ENCODE data around the gene TGFBR3. TPM values are rescaled to one million over a fixed set of nuclear protein-coding genes. Genes with fewer than 3 reads are reported as not detected.

Gene TGFBR3
- total RNA-seq, 4 donors from 2014 or later: 16.3 to 90.0 (median 54.7) TPM

- Histone ChIP-seq H3K27ac (no peak overlapping the region), H3K9me3 (no peaks in the 10 kb centered on the region), H3K27me3 (no peaks in the 10 kb centered on the region), H3K4me3 (no peak overlapping the region), H3K4me1 (peaks cover 0 to 50% (median 3%) of the 10 kb centered on the region in 4 donors), H3K36me3 (no peaks in the 10 kb centered on the region)
- no peak for DNase-seq
- no peak for TF ChIP-seq CTCF (IDR thresholded peaks at IDR 0.05)
- TF ChIP-seq POLR2A (IDR thresholded peaks at IDR 0.05): no peak
Measured at GRCh38 chr1:91687452-91687851, 198.5 kb downstream of the TGFBR3 start.

DNA sequence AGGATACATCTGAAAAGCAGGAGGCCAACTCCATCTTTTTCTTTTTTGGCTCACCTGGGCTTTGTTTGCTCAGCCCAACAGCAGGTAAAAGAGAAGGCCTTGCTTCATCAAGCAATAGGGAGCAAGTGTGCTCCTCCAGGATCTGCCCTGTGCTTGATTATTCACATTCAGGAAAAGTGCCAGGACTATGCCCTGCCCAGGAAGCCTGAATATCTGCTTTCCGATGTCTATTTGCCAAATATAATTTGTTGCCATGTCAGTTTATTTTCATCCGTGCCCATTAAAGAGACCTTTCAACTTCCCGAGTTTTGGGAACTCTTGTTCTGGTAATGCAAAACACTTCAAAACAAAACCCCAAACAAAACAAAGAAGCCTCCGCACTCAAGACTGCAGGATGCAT, 200.0 kb downstream of the TGFBR3 start:
- no peak overlapping the region for H3K4me3 ChIP-seq
- TF ChIP-seq POLR2A (IDR thresholded peaks at IDR 0.05) (no peak), CTCF (IDR thresholded peaks at IDR 0.05) (no peak)
- H3K27ac ChIP-seq: peak overlapping the region in 1 of 4 donors; percentile 9
- H3K36me3 ChIP-seq: no peaks in the 10 kb centered on the region
- no peaks in the 10 kb centered on the region for H3K9me3 ChIP-seq
- peaks cover 0 to 50% (median 3%) of the 10 kb centered on the region in 4 donors for H3K4me1 ChIP-seq
- no peak for DNase-seq
- H3K27me3 ChIP-seq: no peaks in the 10 kb centered on the region

GRCh38 chr1:91684481-91685196, 201.3 kb downstream of the TGFBR3 start:
- Histone ChIP-seq H3K36me3 (no peaks in the 10 kb centered on the region), H3K9me3 (no peaks in the 10 kb centered on the region), H3K27ac (peak overlapping the region in 2 of 4 donors; percentile 15 to 34), H3K4me1 (peaks cover 0 to 50% (median 3%) of the 10 kb centered on the region in 4 donors), H3K27me3 (no peaks in the 10 kb centered on the region), H3K4me3 (no peak overlapping the region)
- no peak for TF ChIP-seq CTCF (IDR thresholded peaks at IDR 0.05)
- TF ChIP-seq POLR2A (IDR thresholded peaks at IDR 0.05): no peak
- DNase-seq: no peak

DNA sequence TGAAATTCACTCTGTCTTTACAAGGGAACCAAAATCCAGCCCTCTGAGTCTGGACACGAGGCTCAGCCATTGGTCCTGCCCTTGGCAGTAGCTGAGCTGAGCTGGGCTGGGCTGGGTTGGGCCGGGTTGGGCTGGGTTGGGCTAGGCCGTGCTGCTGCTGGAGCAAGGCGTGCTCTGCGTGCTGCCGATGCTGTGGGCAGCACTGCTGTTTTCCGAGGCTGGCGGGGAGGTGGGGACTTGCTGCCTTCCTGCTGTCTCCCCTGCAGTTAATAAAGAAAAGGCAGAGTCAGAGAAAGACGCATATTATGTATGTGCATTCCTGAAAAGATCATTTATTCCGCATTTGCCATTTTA, 202.4 kb downstream of the TGFBR3 start:
- peak in 2 of 3 donors; percentile 51 to 74 for DNase-seq
- H3K27ac ChIP-seq: peak overlapping the region in 2 of 4 donors; percentile 1 to 10

DNA sequence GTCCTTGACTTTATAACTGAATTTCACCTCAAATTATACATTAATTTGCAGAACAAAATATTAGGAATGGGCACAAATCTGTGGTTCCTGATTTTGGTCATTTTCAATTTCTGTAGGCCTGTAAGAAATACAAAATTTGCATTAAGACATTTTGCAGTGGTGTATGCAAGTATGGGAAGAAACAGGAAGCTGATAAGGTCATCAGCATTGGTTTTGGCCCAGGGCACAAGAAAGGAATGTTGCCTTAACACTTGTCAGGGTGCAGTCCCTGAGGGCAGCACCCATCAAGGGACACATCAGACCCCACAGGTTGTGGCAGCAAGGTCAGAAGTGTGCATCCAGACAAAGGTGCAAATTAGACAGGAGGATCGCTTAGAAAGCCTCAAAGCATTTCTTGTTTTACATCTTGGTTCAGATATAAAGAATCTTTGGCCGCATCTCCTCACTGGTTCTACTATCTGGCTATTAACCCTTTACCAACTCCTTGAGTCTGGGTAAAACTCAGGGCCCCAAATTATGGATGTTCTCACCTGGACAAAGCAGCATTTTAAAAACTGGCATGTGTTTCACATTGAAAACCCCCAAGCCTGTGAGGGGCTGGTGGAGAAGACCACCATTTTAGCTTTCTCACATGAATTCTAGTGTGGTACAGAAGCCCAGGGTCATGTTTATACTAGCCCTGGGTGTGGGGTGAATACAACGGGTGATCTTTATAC, 202.9 kb downstream of the TGFBR3 start:
- Histone ChIP-seq H3K4me3 (no peak overlapping the region), H3K4me1 (peaks cover 0 to 43% (median 3%) of the 10 kb centered on the region in 4 donors), H3K27me3 (no peaks in the 10 kb centered on the region), H3K9me3 (no peaks in the 10 kb centered on the region), H3K27ac (peak overlapping the region in 2 of 4 donors; percentile 1 to 10), H3K36me3 (no peaks in the 10 kb centered on the region)
- TF ChIP-seq CTCF (IDR thresholded peaks at IDR 0.05) (no peak), POLR2A (IDR thresholded peaks at IDR 0.05) (no peak)
- DNase-seq: no peak

More for the DNA sequence above, 202.4 kb downstream of the TGFBR3 start:
- Histone ChIP-seq H3K27me3 (no peaks in the 10 kb centered on the region), H3K36me3 (no peaks in the 10 kb centered on the region), H3K4me3 (no peak overlapping the region), H3K4me1 (peaks cover 0 to 43% (median 3%) of the 10 kb centered on the region in 4 donors), H3K9me3 (no peaks in the 10 kb centered on the region)
- TF ChIP-seq CTCF (IDR thresholded peaks at IDR 0.05) (no peak), POLR2A (IDR thresholded peaks at IDR 0.05) (no peak)

Measured in Peyer's patch (tissue), 4 donors.